22Rv1 (cell line): ENCODE measurements around the gene GNG2.
"Not testable (repeated sequence)": the region's sequence is repeated elsewhere in the genome, so short reads cannot be mapped to it uniquely, and the experiment has no call there.

Experiments used
- H3K27ac ChIP-seq: fragments of 450-650 bp; 2 replicates; pipeline ENCODE4 v1.5.1; 2017
- CTCF ChIP-seq: fragments of 450-650 bp; IDR thresholded peaks from 2 replicates; pipeline ENCODE4 v1.5.1; 2017; ENCODE audit warnings: mild to moderate bottlenecking
- ZFX ChIP-seq: fragments of 450-650 bp; IDR thresholded peaks from 2 replicates; pipeline ENCODE4 v1.6.1; 2017; ENCODE audit warnings: antibody characterized with exemption, borderline replicate concordance

The GNG2 gene

GRCh38 chr14:51884086-51884927, 23.9 kb downstream of the GNG2 start:
- no peak for TF ChIP-seq CTCF
- TF ChIP-seq ZFX = no peak
- no peak overlapping the region for H3K27ac ChIP-seq

- no peak overlapping the region for H3K27ac ChIP-seq
- TF ChIP-seq CTCF (no peak), ZFX (no peak)
These were observed 29.4 kb downstream of the GNG2 start for GRCh38 chr14:51889851-51890250.

GRCh38 chr14:51894250-51894649, 33.8 kb downstream of the GNG2 start:
- TF ChIP-seq ZFX (no peak), CTCF (no peak)
- H3K27ac ChIP-seq = no peak overlapping the region

DNA sequence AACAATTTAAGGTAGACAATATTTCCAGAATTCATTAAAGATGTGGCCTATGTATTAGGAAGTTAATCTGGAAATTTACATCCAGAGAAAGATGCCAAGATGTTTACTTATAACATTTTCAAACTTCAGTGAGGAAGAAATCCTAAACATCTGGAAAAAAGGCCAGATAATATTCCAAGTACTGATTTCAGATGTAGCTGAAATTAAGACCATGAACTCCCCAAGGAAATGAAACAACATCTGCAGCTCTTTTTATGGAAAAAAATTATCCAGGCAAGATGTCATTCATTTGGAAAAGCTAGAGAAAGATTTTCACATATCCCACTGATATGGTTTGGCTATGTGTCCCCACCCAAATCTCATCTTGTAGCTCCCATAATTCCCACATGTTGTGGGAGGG, 35.0 kb downstream of the GNG2 start:
- TF ChIP-seq ZFX = no peak
- no peak for TF ChIP-seq CTCF
- no peak overlapping the region for H3K27ac ChIP-seq

DNA sequence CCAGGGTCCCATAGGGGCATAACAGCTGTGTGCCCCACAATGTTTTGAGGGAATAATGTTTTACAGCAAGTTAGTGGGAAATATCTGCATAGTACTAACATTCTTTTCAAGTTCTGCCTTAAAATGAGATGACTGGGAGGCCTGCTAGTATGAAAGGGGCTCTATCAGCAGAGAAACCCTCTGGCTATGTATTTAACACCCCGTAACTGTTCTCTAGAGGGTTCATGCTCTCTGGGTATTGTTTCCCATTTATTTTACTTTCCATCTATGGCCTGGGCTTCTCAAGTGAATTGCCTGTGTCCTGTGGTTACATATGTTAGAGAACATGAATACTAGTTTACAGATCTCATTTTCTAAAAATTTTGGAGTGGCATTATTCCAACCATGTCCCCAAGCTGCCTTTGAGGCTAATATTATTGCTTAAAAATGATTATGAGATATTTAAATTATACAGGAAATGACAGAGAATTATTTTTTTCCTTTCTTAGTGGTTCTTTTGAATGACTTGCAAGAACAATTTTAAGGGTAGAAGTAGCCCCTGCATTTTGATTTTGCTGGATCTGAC, 37.5 kb downstream of the GNG2 start:
- H3K27ac ChIP-seq = no peak overlapping the region
- no peak for TF ChIP-seq ZFX
- no peak for TF ChIP-seq CTCF

DNA sequence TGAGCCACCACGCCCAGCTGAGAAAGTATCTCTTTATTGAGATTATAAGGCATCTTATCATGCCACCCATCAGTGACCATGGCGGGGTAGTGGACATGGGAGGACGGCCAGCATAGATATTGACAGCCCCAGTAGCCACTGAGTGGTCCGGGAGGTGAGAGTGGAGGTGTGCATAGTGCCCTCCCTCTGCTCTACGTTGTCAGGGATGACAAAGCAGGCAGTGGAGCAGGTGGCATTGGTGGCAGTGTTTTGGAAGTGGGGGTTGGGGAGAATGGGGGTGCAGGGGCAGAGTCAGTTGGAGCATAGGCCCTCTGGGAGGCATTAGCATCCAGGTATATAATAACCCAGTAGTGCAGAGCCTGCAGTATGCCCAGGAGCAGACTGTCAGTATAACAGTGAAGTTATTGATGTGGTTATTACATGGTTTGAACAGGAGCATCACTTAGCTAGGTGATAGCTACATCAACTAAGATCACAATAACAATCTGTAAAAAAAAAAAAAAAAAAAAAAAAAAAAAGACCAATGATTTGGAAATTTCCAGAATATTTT, 41.1 kb downstream of the GNG2 start:
- TF ChIP-seq ZFX (no peak), CTCF (no peak)
- no peak overlapping the region for H3K27ac ChIP-seq

DNA sequence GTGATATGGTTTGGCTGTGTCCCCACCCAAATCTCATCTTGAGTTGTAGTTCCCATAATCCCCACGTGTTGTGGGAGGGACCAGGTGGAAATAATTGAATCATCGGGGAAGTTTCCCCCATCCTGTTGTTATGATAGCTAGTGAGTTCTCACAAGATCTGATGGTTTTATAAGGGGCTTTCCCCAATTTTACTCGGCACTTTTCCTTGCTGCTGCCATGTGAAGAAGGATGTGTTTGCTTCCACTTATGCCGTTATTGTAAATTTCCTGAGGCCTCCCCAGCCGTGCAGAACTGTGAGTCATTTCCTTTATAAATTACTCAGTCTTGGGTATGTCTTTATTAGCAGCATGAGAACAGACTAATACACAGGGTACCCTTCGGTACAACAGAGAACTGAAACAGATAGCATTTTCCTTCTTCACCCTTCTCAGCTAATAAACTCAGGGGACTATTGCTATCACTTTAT, 45.3 kb downstream of the GNG2 start:
- not testable (repeated sequence) for H3K27ac ChIP-seq
